Esophagus muscularis mucosa (tissue), 4 donors: ENCODE data around the gene PNPLA8. TPM values are rescaled to one million over a fixed set of nuclear protein-coding genes. Genes with fewer than 3 reads are reported as not detected.

Experiments used
- DNase-seq: peaks from one replicate; pipeline ENCODE4 v3.0.0-alpha.2; 2017; ENCODE audit errors: extremely low spot score
- H3K27ac ChIP-seq, 4 donors: fragments of 200-600 bp; sonication (generic); replicated peaks in 1 of 4; 1 replicate in 3 of 4; 2 replicates in 1 of 4; pipeline ENCODE4 v1.5.1; 2016 to 2019; ENCODE audit warnings: mild to moderate bottlenecking in 1 of 4
- H3K27me3 ChIP-seq, 4 donors: fragments of 200-600 bp; sonication (generic); one replicate each; pipeline versions ENCODE4 v1.5.1 to v1.6.0; 2016 to 2019
- H3K36me3 ChIP-seq, 4 donors: fragments of 200-600 bp; sonication (generic); one replicate each; pipeline ENCODE4 v1.5.1; 2016 to 2019
- H3K4me1 ChIP-seq, 4 donors: fragments of 200-600 bp; sonication (generic); one replicate each; pipeline ENCODE4 v1.5.1; 2016 to 2019
- H3K4me3 ChIP-seq, 4 donors: fragments of 200-600 bp; sonication (generic); 1 replicate in 2 of 4; 2 replicates in 2 of 4; pipeline ENCODE4 v1.5.1; 2016 to 2019; ENCODE audit warnings: mild to moderate bottlenecking in 4 of 4, moderate library complexity in 1 of 4
- H3K9me3 ChIP-seq, 4 donors: fragments of 200-600 bp; sonication (generic); 1 replicate in 3 of 4; 2 replicates in 1 of 4; pipeline ENCODE4 v1.5.1; 2016 to 2019
- EP300 ChIP-seq: sonication (generic); formaldehyde crosslinking; IDR thresholded peaks from one replicate; pipeline ENCODE4 v1.6.1; 2017; ENCODE audit warnings: antibody characterized with exemption
- POLR2A ChIP-seq: fragments of 450-650 bp; IDR thresholded peaks from one replicate; pipeline ENCODE4 v1.6.1; 2017; ENCODE audit warnings: antibody characterized with exemption, moderate library complexity, mild to moderate bottlenecking, low read depth
- POLR2AphosphoS5 ChIP-seq, 2 donors: sonication (generic); formaldehyde crosslinking; IDR thresholded peaks; one replicate each; pipeline ENCODE4 v1.6.1; 2017; ENCODE audit warnings: antibody characterized with exemption in 2 of 2
- WGBS: methylation state at CpG from one replicate; pipeline ENCODE4 v1.1.5; 2018; 5-methylcytosine and 5-hydroxymethylcytosine counted together
- intact Hi-C: fragments of 100-400 bp; cut with DNase I; formaldehyde crosslinking; loops from one replicate; pipeline ENCODE4 v1.15.1; 2023
- total RNA-seq, 4 donors: library from RNA; depleted of rRNA; stranded (reverse); fragments of >200 nt; gene quantifications; one replicate each; pipeline versions ENCODE4 v1.1.0 to v1.2.1, GENCODE V29; 2016
- TF ChIP-seq, protein P1 (sequence below), 3 experiments: fragments of 200-600 bp in 2 of 3; fragments of 450-650 bp in 1 of 3; sonication (generic) in 2 of 3; IDR thresholded peaks; one replicate each; pipeline ENCODE4 v1.5.1; 2017 to 2019; ENCODE audit warnings: antibody characterized with exemption in 3 of 3, mild to moderate bottlenecking in 2 of 3, moderate library complexity in 1 of 3

The PNPLA8 gene
- total RNA-seq, 4 donors from 2014 or later, result 21.2 to 48.7 (median 32.6) TPM

GRCh38 chr7:108454674-108455550, 71.0 kb downstream of the PNPLA8 start:
- peak overlapping the region; percentile 53 to 63 (median 55) for H3K4me3 ChIP-seq
- intact Hi-C loops, result no loop called here
- no peaks in the 10 kb centered on the region for H3K9me3 ChIP-seq
- no peak overlapping the region for H3K27ac ChIP-seq
- WGBS, result 3% methylated on average over 31 of the region's 72 CpGs
- TF ChIP-seq POLR2A (no peak), EP300 (no peak), POLR2AphosphoS5 (IDR thresholded peaks at IDR 0.05) (no peak)
- TF ChIP-seq, protein P1, sequence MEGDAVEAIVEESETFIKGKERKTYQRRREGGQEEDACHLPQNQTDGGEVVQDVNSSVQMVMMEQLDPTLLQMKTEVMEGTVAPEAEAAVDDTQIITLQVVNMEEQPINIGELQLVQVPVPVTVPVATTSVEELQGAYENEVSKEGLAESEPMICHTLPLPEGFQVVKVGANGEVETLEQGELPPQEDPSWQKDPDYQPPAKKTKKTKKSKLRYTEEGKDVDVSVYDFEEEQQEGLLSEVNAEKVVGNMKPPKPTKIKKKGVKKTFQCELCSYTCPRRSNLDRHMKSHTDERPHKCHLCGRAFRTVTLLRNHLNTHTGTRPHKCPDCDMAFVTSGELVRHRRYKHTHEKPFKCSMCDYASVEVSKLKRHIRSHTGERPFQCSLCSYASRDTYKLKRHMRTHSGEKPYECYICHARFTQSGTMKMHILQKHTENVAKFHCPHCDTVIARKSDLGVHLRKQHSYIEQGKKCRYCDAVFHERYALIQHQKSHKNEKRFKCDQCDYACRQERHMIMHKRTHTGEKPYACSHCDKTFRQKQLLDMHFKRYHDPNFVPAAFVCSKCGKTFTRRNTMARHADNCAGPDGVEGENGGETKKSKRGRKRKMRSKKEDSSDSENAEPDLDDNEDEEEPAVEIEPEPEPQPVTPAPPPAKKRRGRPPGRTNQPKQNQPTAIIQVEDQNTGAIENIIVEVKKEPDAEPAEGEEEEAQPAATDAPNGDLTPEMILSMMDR (IDR thresholded peaks at IDR 0.05), result no peak
- no peak for DNase-seq
- peaks cover 18 to 30% (median 26%) of the 10 kb centered on the region in 4 donors for H3K4me1 ChIP-seq
- no peaks in the 10 kb centered on the region for H3K36me3 ChIP-seq
- peaks cover 0 to 77% (median 35%) of the 10 kb centered on the region in 4 donors for H3K27me3 ChIP-seq

- intact Hi-C loops, result no loop called here
- TF ChIP-seq, protein P1 (IDR thresholded peaks at IDR 0.05), result no peak
- TF ChIP-seq EP300, result no peak
- H3K27me3 ChIP-seq, result peaks cover 0 to 73% (median 35%) of the 10 kb centered on the region in 4 donors
- peaks cover 18 to 30% (median 26%) of the 10 kb centered on the region in 4 donors for H3K4me1 ChIP-seq
- no peak for DNase-seq
- H3K36me3 ChIP-seq, result no peaks in the 10 kb centered on the region
- H3K9me3 ChIP-seq, result no peaks in the 10 kb centered on the region
- no peak overlapping the region for H3K27ac ChIP-seq
- H3K4me3 ChIP-seq, result peak overlapping the region; percentile 53 to 63 (median 55)
- WGBS, result 60% methylated on average over 4 of the region's 4 CpGs
Measured at GRCh38 chr7:108454317-108454673, 71.6 kb downstream of the PNPLA8 start.

DNA sequence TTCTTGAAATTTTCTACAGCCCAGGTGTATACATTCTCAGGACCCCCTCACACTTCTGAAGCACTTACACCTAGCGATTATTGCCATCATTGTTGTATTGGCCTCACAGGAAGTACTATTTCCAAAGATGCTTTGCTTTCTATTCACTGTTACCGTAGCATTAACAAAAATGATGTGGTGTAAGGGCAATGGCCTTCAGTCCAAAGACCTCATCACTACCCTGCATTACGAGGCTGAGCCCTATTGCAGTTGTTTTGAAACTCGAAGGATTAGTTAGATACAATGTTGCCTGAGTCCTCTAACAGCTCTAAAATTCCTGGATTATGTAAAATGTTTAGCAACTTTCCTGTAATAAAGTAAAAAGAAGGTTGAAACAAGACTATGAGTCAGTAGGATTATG, 72.6 kb downstream of the PNPLA8 start:
- intact Hi-C loops, result no loop called here
- 89% methylated on average over 4 of the region's 4 CpGs for WGBS

DNA sequence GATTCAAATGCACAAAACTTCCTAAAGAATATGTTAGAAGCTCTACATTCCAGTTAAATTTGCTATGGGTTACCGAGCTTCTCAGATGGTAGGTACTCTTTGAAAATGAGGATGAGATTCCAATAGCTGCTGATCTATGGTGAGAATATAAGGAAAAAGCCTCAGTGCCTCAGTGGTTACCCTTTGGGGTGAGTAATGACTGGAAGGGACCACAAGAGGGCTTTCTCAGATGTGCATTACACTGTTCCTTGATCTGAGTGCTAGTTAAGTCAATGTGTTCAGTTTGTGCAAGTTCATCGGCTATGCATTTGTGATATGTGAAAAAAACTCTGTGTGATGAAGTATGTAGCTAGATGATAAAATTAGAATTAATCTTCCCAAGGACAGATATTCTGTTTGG, 73.2 kb downstream of the PNPLA8 start:
- Histone ChIP-seq H3K27ac (no peak overlapping the region), H3K9me3 (no peaks in the 10 kb centered on the region), H3K4me3 (no peak overlapping the region), H3K4me1 (peaks cover 18 to 30% (median 26%) of the 10 kb centered on the region in 4 donors), H3K36me3 (no peaks in the 10 kb centered on the region), H3K27me3 (peaks cover 0 to 57% (median 30%) of the 10 kb centered on the region in 4 donors)
- intact Hi-C loops, result no loop called here
- WGBS, result 79% methylated on average over 2 of the region's 2 CpGs
- TF ChIP-seq EP300, result no peak
- TF ChIP-seq, protein P1 (IDR thresholded peaks at IDR 0.05), result peak; percentile 13 to 40 (median 14)
- DNase-seq, result no peak

More for the DNA sequence above, 72.6 kb downstream of the PNPLA8 start:
- peaks cover 18 to 30% (median 26%) of the 10 kb centered on the region in 4 donors for H3K4me1 ChIP-seq
- no peak overlapping the region for H3K27ac ChIP-seq
- H3K9me3 ChIP-seq, result no peaks in the 10 kb centered on the region
- no peak for DNase-seq
- H3K36me3 ChIP-seq, result no peaks in the 10 kb centered on the region
- H3K4me3 ChIP-seq, result no peak overlapping the region
- H3K27me3 ChIP-seq, result peaks cover 0 to 63% (median 33%) of the 10 kb centered on the region in 4 donors
- TF ChIP-seq, protein P1 (IDR thresholded peaks at IDR 0.05), result no peak
- TF ChIP-seq EP300, result no peak
- no peak for TF ChIP-seq POLR2AphosphoS5 (IDR thresholded peaks at IDR 0.05)
- TF ChIP-seq POLR2A, result no peak
